ENCODE data around the gene CENPV.
"Not testable (repeated sequence)": the region's sequence is repeated elsewhere in the genome, so short reads cannot be mapped to it uniquely, and the experiment has no call there.

CENPV gene

GRCh38 chr17:16312061-16312460 lies 41.2 kb downstream of the CENPV start:
- not testable (repeated sequence) for DNase-seq

- DNase-seq = no peak
Measured at GRCh38 chr17:16306211-16306610, 47.1 kb downstream of the CENPV start.

GRCh38 chr17:16304830-16305229 lies 48.4 kb downstream of the CENPV start:
- peak in 1 of 2 experiments; percentile 7 for DNase-seq

- DNase-seq = no peak
Measured at GRCh38 chr17:16302856-16303255, 50.4 kb downstream of the CENPV start.

- DNase-seq = no peak
Measured at GRCh38 chr17:16301963-16302855, 51.1 kb downstream of the CENPV start.

- no peak for DNase-seq
Measured at GRCh38 chr17:16300554-16300953, 52.7 kb downstream of the CENPV start.

GRCh38 chr17:16298140-16298662 lies 55.1 kb downstream of the CENPV start:
- DNase-seq = no peak

- no peak for DNase-seq
Measured at GRCh38 chr17:16297367-16298139, 55.7 kb downstream of the CENPV start.

- DNase-seq = not testable (repeated sequence)
Measured at GRCh38 chr17:16296072-16296471, 57.2 kb downstream of the CENPV start.

GRCh38 chr17:16294560-16294959 lies 58.7 kb downstream of the CENPV start:
- DNase-seq = no peak

- DNase-seq = no peak
Measured at GRCh38 chr17:16293931-16294330, 59.3 kb downstream of the CENPV start.
